Body of pancreas (tissue), 4 donors: ENCODE data around the gene NTN3.

ENCODE experiments used
- POLR2A ChIP-seq, 3 donors: fragments of 450-650 bp; IDR thresholded peaks; one replicate each; pipeline ENCODE4 v1.6.1; 2016; ENCODE audit warnings: antibody characterized with exemption in 3 of 3, mild to moderate bottlenecking in 2 of 3
- TF ChIP-seq, protein P1 (sequence below), 7 experiments: fragments of 450-650 bp in 4 of 7; fragments of 200-600 bp in 3 of 7; sonication (generic) in 3 of 7; IDR thresholded peaks; one replicate each; pipeline ENCODE4 v1.5.1; 2016 to 2019; ENCODE audit warnings: antibody characterized with exemption in 7 of 7

DNA sequence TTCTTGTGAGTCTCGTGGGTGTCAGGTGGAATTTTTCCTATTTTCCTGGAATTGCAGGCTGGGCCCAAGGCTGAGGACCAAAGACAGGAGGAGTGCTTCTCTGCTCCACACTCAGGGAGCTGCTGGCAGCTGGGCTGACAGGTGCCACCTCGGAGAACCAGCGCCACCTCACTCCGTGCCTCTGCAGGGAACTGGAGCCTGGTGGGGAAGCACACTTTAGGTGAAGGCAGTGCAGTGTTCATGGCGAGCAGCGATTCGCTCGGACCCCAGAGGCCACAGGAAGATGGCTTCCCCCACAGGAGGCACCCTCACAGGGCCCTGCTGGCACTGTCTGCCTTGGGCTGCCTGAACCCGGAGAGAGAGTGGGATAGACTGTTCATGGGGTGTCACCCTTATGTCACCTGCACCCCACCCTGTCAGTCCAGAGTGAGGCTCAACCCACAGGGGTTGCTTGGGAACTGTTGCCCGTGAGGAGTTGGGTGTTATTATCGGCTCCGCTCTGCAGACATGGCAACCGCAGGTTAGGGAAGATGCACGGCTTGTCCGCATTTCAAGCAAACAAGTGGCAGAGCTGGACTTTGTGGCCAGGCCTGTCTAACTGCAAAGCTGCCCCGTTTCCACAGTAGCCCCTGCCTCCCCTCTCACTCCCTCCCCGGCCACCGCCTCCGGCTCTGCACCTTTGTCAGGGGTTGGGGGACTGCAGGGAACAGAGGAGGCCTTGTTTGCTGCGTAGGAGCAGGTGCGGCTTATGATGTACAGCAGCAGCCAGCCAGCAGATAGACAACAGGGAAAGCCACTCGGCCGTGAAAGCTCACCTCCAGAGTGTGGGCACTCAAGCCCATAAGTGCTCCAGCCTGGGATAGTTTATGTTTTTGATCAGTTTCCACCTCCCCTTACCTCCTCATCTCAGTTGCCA lies 19.4 kb downstream of the NTN3 start:
- TF ChIP-seq, protein P1, sequence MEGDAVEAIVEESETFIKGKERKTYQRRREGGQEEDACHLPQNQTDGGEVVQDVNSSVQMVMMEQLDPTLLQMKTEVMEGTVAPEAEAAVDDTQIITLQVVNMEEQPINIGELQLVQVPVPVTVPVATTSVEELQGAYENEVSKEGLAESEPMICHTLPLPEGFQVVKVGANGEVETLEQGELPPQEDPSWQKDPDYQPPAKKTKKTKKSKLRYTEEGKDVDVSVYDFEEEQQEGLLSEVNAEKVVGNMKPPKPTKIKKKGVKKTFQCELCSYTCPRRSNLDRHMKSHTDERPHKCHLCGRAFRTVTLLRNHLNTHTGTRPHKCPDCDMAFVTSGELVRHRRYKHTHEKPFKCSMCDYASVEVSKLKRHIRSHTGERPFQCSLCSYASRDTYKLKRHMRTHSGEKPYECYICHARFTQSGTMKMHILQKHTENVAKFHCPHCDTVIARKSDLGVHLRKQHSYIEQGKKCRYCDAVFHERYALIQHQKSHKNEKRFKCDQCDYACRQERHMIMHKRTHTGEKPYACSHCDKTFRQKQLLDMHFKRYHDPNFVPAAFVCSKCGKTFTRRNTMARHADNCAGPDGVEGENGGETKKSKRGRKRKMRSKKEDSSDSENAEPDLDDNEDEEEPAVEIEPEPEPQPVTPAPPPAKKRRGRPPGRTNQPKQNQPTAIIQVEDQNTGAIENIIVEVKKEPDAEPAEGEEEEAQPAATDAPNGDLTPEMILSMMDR (IDR thresholded peaks at IDR 0.05) = no peak
- TF ChIP-seq POLR2A (IDR thresholded peaks at IDR 0.05) = no peak
